ENCODE data around the gene BSND. TPM values are rescaled to one million over a fixed set of nuclear protein-coding genes. Genes with fewer than 3 reads are reported as not detected.

BSND gene
- total RNA-seq, 1 donor from 2014 or later: not detected

DNA sequence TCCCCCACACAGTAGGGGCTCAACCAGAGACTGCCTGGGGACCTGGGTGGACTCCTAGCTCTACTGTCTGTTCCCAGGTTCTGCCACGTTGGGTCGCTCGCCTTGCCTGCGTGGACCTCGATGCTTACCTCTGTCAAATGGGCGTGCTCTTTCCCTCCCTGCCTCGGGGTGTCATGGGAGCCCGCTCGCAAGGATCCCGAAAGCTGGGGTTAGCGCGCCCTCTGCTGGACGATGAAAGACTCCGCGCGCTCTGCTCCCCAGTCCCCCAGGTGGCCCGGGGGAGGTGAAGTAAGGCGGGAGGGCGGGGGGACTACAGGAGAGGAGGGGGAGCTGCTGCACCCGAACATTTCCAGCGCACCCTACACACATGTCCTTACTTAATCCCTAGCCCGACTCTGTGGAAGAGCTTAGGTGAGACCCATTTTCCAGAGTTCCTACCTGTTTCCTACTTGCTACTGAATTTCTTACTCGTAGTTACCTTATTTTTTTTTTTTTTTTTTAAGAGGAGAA lies 2.3 kb upstream of the BSND start:
- H3K36me3 Mint-ChIP-seq (ENCODE audit: low read depth, unreplicated experiment): no peaks in the 10 kb centered on the region
- no peaks in the 10 kb centered on the region for H3K9me3 Mint-ChIP-seq (ENCODE audit: unreplicated experiment)
- DNase-seq (ENCODE audit: low spot score): peak; percentile 80
- no peak overlapping the region for H3K27ac Mint-ChIP-seq (ENCODE audit: unreplicated experiment)
- TF ChIP-seq CTCF (IDR thresholded peaks at IDR 0.05; ENCODE audit: unreplicated experiment): peak; percentile 83
- peaks cover 21% of the 10 kb centered on the region for H3K27me3 Mint-ChIP-seq (ENCODE audit: unreplicated experiment)
- no peak overlapping the region for H3K4me3 Mint-ChIP-seq (ENCODE audit: unreplicated experiment)
- H3K4me1 Mint-ChIP-seq (ENCODE audit: unreplicated experiment): peaks cover 32% of the 10 kb centered on the region

- H3K27me3 Mint-ChIP-seq (ENCODE audit: unreplicated experiment): peaks cover 21% of the 10 kb centered on the region
- peaks cover 32% of the 10 kb centered on the region for H3K4me1 Mint-ChIP-seq (ENCODE audit: unreplicated experiment)
- H3K4me3 Mint-ChIP-seq (ENCODE audit: unreplicated experiment): peak overlapping the region; percentile 35
- no peak for DNase-seq (ENCODE audit: low spot score)
- H3K27ac Mint-ChIP-seq (ENCODE audit: unreplicated experiment): no peak overlapping the region
- TF ChIP-seq CTCF (IDR thresholded peaks at IDR 0.05; ENCODE audit: unreplicated experiment): no peak
- H3K9me3 Mint-ChIP-seq (ENCODE audit: unreplicated experiment): no peaks in the 10 kb centered on the region
- no peaks in the 10 kb centered on the region for H3K36me3 Mint-ChIP-seq (ENCODE audit: low read depth, unreplicated experiment)
Observed at GRCh38 chr1:54996869-54997710, 1.6 kb upstream of the BSND start.

DNA sequence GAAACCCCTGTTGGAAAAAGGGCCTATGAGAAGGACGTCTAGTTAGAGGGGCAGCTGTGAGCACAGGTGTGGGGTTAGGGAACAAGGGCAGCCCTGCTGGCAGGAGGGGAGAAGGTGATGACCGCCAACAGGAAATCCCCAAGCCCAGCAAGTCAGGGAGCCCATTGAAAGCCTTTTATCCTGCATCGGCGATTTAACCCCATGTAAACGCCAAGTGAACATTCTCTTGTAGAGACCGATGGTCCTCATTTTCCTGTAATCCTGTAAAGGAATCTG lies 1.1 kb upstream of the BSND start:
- H3K4me1 Mint-ChIP-seq (ENCODE audit: unreplicated experiment): peaks cover 32% of the 10 kb centered on the region
- H3K27me3 Mint-ChIP-seq (ENCODE audit: unreplicated experiment): peaks cover 21% of the 10 kb centered on the region
- H3K36me3 Mint-ChIP-seq (ENCODE audit: low read depth, unreplicated experiment): no peaks in the 10 kb centered on the region
- H3K9me3 Mint-ChIP-seq (ENCODE audit: unreplicated experiment): no peaks in the 10 kb centered on the region
- H3K4me3 Mint-ChIP-seq (ENCODE audit: unreplicated experiment): no peak overlapping the region
- H3K27ac Mint-ChIP-seq (ENCODE audit: unreplicated experiment): no peak overlapping the region
- TF ChIP-seq CTCF (IDR thresholded peaks at IDR 0.05; ENCODE audit: unreplicated experiment): no peak
- DNase-seq (ENCODE audit: low spot score): no peak

DNA sequence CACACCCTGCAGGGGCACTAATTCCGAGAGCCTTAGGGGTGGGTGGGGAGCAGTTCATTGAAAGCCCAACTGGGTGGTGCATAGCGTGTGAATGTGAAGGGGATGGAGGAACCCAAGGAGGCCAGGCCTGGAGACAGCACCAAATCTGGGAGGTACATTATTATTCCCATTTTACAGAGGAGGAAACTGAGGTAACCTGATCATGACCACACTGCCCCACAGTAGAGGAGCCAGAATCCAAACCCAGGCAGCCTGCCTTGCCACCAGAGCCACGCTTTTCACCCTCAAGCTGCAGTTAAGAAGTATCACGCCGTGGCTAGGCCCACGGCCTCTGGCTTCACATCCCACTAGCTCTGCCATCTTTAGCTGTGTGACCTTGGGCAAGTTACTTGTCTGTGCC lies 633 bp upstream of the BSND start:
- no peak for TF ChIP-seq CTCF (IDR thresholded peaks at IDR 0.05; ENCODE audit: unreplicated experiment)
- peaks cover 21% of the 10 kb centered on the region for H3K27me3 Mint-ChIP-seq (ENCODE audit: unreplicated experiment)
- H3K27ac Mint-ChIP-seq (ENCODE audit: unreplicated experiment): no peak overlapping the region
- no peaks in the 10 kb centered on the region for H3K36me3 Mint-ChIP-seq (ENCODE audit: low read depth, unreplicated experiment)
- no peak overlapping the region for H3K4me3 Mint-ChIP-seq (ENCODE audit: unreplicated experiment)
- no peak for DNase-seq (ENCODE audit: low spot score)
- peaks cover 32% of the 10 kb centered on the region for H3K4me1 Mint-ChIP-seq (ENCODE audit: unreplicated experiment)
- no peaks in the 10 kb centered on the region for H3K9me3 Mint-ChIP-seq (ENCODE audit: unreplicated experiment)
